Tracheal epithelial cell (primary cell): ENCODE data around the gene GPR176. TPM values are rescaled to one million over a fixed set of nuclear protein-coding genes. Genes with fewer than 3 reads are reported as not detected.

ENCODE experiments used
- total RNA-seq: library from RNA; depleted of rRNA; stranded (reverse); fragments of >200 nt; gene quantifications from 2 replicates; pipeline ENCODE4 v1.2.1, GENCODE V29; 2014

The GPR176 gene, protein sequence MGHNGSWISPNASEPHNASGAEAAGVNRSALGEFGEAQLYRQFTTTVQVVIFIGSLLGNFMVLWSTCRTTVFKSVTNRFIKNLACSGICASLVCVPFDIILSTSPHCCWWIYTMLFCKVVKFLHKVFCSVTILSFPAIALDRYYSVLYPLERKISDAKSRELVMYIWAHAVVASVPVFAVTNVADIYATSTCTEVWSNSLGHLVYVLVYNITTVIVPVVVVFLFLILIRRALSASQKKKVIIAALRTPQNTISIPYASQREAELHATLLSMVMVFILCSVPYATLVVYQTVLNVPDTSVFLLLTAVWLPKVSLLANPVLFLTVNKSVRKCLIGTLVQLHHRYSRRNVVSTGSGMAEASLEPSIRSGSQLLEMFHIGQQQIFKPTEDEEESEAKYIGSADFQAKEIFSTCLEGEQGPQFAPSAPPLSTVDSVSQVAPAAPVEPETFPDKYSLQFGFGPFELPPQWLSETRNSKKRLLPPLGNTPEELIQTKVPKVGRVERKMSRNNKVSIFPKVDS
- 2.6 and 23.9 TPM in 2 replicates for total RNA-seq

DNA sequence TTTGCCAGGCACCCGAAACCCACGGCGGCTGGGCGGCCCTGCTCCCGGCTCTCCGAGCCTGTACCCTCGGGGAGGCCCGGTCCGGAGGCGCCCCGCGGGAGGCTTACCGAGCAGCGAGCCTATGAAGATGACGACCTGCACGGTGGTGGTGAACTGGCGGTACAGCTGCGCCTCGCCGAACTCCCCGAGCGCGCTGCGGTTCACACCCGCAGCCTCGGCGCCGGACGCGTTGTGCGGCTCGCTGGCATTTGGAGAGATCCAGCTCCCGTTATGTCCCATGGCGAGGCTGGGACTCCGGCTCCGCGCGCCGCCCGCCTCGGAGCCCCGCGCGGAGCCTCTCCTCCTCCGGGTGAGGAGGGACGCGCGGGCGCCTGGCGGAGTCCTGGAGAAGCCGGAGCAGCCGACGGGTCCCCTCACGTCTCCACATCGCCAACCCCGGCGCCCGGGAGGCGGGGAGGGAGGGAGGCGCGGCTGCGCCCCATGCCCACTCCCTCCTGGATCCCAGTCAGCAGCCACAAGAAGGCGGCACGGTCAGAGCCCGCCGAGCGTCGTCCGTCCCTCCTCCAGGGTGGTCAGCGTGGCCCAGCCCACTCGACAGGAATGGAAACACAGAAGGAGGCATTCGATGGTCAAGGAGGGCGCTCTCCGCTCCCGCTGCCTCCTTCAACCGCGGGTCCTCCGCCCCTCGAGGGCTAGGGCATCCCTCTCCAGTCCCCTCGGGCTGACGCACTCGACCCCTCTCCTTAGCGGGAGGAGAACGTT is at the start of gene GPR176:
Gene GPR176 (minus strand): TSS at position 519 of the 762 bp plus-strand sequence. CDS start 240 bp downstream, at position 279.

DNA sequence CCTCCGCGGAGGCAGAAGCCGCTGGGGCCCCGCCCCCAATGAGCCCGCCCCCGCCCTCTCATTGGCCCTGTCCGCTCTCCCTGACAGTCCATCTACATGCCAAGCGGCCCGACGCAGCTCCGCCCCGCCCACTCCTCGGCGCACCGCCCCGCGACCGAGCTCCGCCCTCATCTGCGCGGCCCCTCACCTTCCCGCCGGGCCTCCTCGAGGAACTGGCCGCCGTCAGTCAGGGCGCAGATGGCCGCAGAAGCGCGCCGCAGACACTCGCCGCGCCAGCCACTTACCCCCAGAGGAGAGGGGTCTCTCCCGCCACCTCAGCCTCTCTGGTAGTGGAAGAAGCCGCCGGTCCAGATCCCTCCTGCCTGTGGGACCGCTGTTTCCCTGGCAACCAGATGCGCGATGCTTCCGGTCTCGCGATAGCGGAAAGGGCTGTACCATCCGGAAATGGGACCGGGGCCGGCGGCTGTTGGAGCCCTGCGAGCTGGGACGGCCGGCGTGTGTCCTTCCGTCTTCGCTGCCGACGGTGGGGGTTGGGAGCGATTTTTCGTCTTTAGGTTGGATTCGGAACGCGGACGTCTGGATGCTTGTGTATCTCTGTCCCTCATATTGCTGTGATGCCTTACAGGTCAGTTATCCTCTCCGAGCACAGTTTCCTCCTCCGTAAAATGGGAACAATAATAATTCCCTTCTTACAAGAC is 137.5 kb downstream of the GPR176 start, which contains the start of gene FSIP1:
Gene FSIP1 (minus strand): TSS at position 401 of the 698 bp plus-strand sequence. CDS start 6,317 bp downstream, outside the sequence.

Other genes starting within 250 kb of the GPR176 start
- gene FSIP1, start 137.4 kb downstream of the GPR176 start, total RNA-seq = 9.4 and 14.5 TPM in 2 replicates
- gene EIF2AK4, start 13.8 kb upstream of the GPR176 start, total RNA-seq = 54.2 and 55.0 TPM in 2 replicates
- 101 and 108 TPM in 2 replicates for gene SRP14, start 118.9 kb upstream of the GPR176 start, total RNA-seq
- 0.85 and 2.4 TPM in 2 replicates for gene BMF, start 188.6 kb upstream of the GPR176 start, total RNA-seq
- 1.7 and 2.3 TPM in 2 replicates for gene BUB1B, start 240.8 kb upstream of the GPR176 start, total RNA-seq